Stimulated activated CD4-positive, alpha-beta T cell treated with anti-CD3 and anti-CD28 coated beads, Interleukin-1b, Interleukin-23, amount 100 ng/mL, for 24 hours (primary cell): ENCODE results near the gene ZNF487.
"Not testable (repeated sequence)": the region's sequence is repeated elsewhere in the genome, so short reads cannot be mapped to it uniquely, and the experiment has no call there.

Experiments
- DNase-seq, 4 experiments: peaks; one replicate each; pipeline ENCODE4 v3.0.0-alpha.2; 2020; ENCODE audit warnings: low read depth in 4 of 4, low spot score in 1 of 4

The ZNF487 gene

GRCh38 chr10:43403911-43404703 lies 32.8 kb upstream of the ZNF487 start:
- no peak for DNase-seq

GRCh38 chr10:43404704-43405084 lies 32.2 kb upstream of the ZNF487 start:
- no peak for DNase-seq

GRCh38 chr10:43407148-43407575 lies 29.7 kb upstream of the ZNF487 start:
- peak in 1 of 4 experiments; percentile 35 for DNase-seq

- DNase-seq, result peak; percentile 86 to 90 (median 88)
These were observed 29.2 kb upstream of the ZNF487 start for GRCh38 chr10:43407576-43408330.

GRCh38 chr10:43408331-43408709 lies 28.6 kb upstream of the ZNF487 start:
- no peak for DNase-seq

GRCh38 chr10:43408710-43409384 lies 28.1 kb upstream of the ZNF487 start, which contains the start of gene HNRNPF:
TSS of gene HNRNPF (minus strand) at chr10:43409186. CDS start at chr10:43387884, 21,302 bp downstream.
- peak; percentile 78 to 94 (median 91) for DNase-seq

GRCh38 chr10:43409385-43410109 lies 27.4 kb upstream of the ZNF487 start:
- DNase-seq, result peak in 2 of 4 experiments; percentile 28 to 54

GRCh38 chr10:43410345-43410744 lies 26.6 kb upstream of the ZNF487 start:
- DNase-seq, result no peak

- DNase-seq, result no peak
These were observed 25.4 kb upstream of the ZNF487 start for GRCh38 chr10:43411536-43411935.

GRCh38 chr10:43415544-43415943 lies 21.4 kb upstream of the ZNF487 start:
- no peak for DNase-seq

- no peak for DNase-seq
These were observed 18.8 kb upstream of the ZNF487 start for GRCh38 chr10:43417950-43418768.

GRCh38 chr10:43419997-43420368 lies 16.9 kb upstream of the ZNF487 start:
- no peak for DNase-seq

GRCh38 chr10:43420369-43421200 lies 16.3 kb upstream of the ZNF487 start:
- peak in 3 of 4 experiments; percentile 61 to 79 (median 69) for DNase-seq

GRCh38 chr10:43421201-43421507 lies 15.8 kb upstream of the ZNF487 start:
- DNase-seq, result no peak

GRCh38 chr10:43421519-43421918 lies 15.4 kb upstream of the ZNF487 start:
- no peak for DNase-seq

- not testable (repeated sequence) for DNase-seq
These were observed 15.0 kb upstream of the ZNF487 start for GRCh38 chr10:43421944-43422343.

- no peak for DNase-seq
These were observed 12.5 kb upstream of the ZNF487 start for GRCh38 chr10:43424416-43424815.

GRCh38 chr10:43426476-43426875 lies 10.4 kb upstream of the ZNF487 start:
- not testable (repeated sequence) for DNase-seq

GRCh38 chr10:43427166-43427825 lies 9.6 kb upstream of the ZNF487 start:
- DNase-seq, result no peak
